ENCODE results near the gene CSH1. TPM values are rescaled to one million over a fixed set of nuclear protein-coding genes. Genes with fewer than 3 reads are reported as not detected.

Gene CSH1
- total RNA-seq, 1 donor from 2014 or later, result not detected

DNA sequence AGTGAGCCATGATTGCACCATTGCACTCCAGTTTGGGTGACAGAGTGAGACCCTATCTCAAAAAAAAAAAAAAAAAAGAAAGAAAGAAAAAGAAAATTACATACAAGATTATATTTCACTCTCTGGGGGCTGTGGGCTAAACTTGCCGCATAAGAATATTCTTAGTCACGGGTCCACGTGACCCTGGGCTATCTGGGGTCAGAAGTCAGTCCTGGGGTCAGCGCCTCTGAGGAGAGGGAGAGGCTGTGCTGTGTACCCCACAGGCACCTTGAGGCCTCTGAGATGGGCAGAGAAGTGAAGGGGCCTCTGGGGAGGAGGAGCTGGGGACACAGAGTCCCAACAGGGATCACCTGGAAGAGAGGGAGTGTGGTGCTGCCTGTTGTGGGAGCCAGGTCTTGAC is 41.5 kb upstream of the CSH1 start:
- no peak overlapping the region for H3K4me3 ChIP-seq
- no peaks in the 10 kb centered on the region for H3K36me3 ChIP-seq
- TF ChIP-seq CTCF (IDR thresholded peaks at IDR 0.05), result no peak
- TF ChIP-seq POLR2A (IDR thresholded peaks at IDR 0.05), result no peak
- TF ChIP-seq POLR2AphosphoS5 (IDR thresholded peaks at IDR 0.05; ENCODE audit: insufficient read depth in 1 of 2, low read depth in 1 of 2), result no peak
- H3K27ac ChIP-seq, result no peak overlapping the region
- H3K4me1 ChIP-seq, result no peaks in the 10 kb centered on the region
- H3K9me3 ChIP-seq, result no peaks in the 10 kb centered on the region
- no peak for DNase-seq (ENCODE audit: extremely low spot score in 2 of 2)
- no peaks in the 10 kb centered on the region for H3K27me3 ChIP-seq
- intact Hi-C loops (cut with DNase I), result loop anchor here (5.0 kb wide), 1 partner anchor 1041 kb away; no protein-coding TSS in a partner anchor

DNA sequence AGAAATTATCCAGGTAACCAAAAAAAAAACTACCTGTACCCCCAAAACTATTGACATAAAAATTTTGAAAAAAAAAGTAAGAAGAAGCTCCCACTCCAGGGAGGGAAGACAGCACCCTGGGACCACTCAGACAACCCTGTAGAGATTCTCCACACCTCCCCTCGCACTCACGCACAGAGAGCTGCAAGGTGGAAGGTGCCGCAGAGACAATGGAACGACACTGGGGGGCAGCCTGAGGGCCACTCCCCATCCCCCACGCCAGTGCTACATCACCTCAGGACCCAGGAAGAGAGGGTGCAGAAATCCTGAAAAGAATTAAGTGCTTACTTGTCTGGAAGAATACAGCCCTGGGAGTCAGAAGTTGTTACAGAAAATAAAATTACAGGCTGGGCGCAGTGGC is 40.9 kb upstream of the CSH1 start:
- no peak overlapping the region for H3K4me3 ChIP-seq
- DNase-seq (ENCODE audit: extremely low spot score in 2 of 2), result no peak
- H3K27me3 ChIP-seq, result no peaks in the 10 kb centered on the region
- no peaks in the 10 kb centered on the region for H3K4me1 ChIP-seq
- intact Hi-C loops (cut with DNase I), result loop anchor here (5.0 kb wide), 1 partner anchor 1040 kb away; no protein-coding TSS in a partner anchor
- no peak overlapping the region for H3K27ac ChIP-seq
- TF ChIP-seq CTCF (IDR thresholded peaks at IDR 0.05) (no peak), POLR2AphosphoS5 (IDR thresholded peaks at IDR 0.05; ENCODE audit: insufficient read depth in 1 of 2, low read depth in 1 of 2) (no peak), POLR2A (IDR thresholded peaks at IDR 0.05) (no peak)
- H3K9me3 ChIP-seq, result no peaks in the 10 kb centered on the region
- no peaks in the 10 kb centered on the region for H3K36me3 ChIP-seq

DNA sequence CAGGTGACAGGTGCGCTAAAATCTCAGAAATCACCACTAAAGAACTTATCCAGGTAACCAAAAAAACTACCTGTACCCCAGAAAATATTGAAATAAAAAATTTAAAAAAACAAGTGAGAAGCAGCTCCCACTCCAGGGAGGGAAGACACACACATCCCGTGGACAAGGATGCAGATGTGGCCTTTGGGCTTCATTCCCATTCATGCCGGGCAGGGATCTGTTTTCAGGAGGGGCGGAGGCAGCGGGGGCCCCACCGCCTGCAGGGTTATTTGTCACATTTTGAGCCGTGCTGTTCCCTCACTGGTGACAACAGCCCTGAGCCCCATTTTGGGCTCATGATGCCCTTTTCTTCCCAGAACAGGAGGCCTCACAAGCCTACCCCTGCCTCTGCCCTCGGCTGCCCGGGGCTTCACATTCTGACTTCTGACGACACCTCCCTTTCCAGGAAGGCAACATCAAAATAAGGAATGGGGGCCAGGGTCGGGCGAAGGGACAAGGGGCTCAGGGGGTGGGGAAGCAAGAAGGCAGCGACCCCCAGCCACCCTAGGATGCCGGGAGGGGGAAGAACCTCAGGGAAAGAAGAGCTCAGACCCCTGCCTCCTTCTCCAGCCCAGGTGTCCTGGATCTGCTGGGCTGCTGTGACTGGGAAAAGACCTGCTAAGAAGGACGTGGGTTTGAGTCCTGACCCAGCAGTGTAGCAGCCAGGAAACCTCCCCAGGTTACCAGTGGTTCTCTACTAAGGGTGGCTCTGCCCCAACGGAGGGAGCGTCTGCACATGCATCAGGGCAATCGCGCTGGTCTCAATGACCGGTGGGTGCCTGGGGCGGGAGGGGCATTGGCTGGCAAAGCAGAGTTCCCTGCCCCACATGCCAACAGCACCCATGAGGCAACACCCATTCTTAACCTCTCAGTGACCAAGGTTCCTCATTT is 38.1 kb upstream of the CSH1 start:
- no peak for DNase-seq (ENCODE audit: extremely low spot score in 2 of 2)
- no peak overlapping the region for H3K27ac ChIP-seq
- H3K9me3 ChIP-seq, result no peaks in the 10 kb centered on the region
- H3K4me1 ChIP-seq, result peaks cover 22% of the 10 kb centered on the region
- no peaks in the 10 kb centered on the region for H3K36me3 ChIP-seq
- no peaks in the 10 kb centered on the region for H3K27me3 ChIP-seq
- no peak overlapping the region for H3K4me3 ChIP-seq
- TF ChIP-seq CTCF (IDR thresholded peaks at IDR 0.05), result no peak
- TF ChIP-seq POLR2AphosphoS5 (IDR thresholded peaks at IDR 0.05; ENCODE audit: insufficient read depth in 1 of 2, low read depth in 1 of 2), result no peak
- no peak for TF ChIP-seq POLR2A (IDR thresholded peaks at IDR 0.05)
- intact Hi-C loops (cut with DNase I), result loop anchor here (5.0 kb wide), 1 partner anchor 1037 kb away; no protein-coding TSS in a partner anchor

DNA sequence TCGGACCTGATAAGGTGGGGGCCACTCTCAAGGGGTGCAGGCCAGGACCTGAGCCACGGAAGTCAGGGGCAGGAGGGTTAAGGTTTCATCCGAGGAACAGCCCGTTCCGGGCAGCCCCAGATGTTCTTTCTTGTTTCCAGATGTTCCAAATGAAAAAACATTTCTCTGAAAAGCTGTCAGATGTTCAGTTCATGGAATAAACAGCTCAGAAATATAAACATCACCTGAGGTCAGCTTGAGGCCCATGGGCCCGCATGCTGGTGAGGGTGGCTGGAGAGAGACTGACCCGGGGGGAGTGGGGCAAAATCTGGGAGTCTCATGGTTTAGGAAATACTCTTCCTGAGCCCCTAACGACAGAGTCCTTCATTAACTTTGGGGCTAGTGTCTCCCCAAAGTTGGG is 37.2 kb upstream of the CSH1 start:
- peaks cover 22% of the 10 kb centered on the region for H3K4me1 ChIP-seq
- no peak overlapping the region for H3K4me3 ChIP-seq
- no peaks in the 10 kb centered on the region for H3K9me3 ChIP-seq
- no peak overlapping the region for H3K27ac ChIP-seq
- no peak for DNase-seq (ENCODE audit: extremely low spot score in 2 of 2)
- intact Hi-C loops (cut with DNase I), result no loop called here
- TF ChIP-seq POLR2A (IDR thresholded peaks at IDR 0.05) (no peak), POLR2AphosphoS5 (IDR thresholded peaks at IDR 0.05; ENCODE audit: insufficient read depth in 1 of 2, low read depth in 1 of 2) (no peak), CTCF (IDR thresholded peaks at IDR 0.05) (no peak)
- no peaks in the 10 kb centered on the region for H3K27me3 ChIP-seq
- no peaks in the 10 kb centered on the region for H3K36me3 ChIP-seq

DNA sequence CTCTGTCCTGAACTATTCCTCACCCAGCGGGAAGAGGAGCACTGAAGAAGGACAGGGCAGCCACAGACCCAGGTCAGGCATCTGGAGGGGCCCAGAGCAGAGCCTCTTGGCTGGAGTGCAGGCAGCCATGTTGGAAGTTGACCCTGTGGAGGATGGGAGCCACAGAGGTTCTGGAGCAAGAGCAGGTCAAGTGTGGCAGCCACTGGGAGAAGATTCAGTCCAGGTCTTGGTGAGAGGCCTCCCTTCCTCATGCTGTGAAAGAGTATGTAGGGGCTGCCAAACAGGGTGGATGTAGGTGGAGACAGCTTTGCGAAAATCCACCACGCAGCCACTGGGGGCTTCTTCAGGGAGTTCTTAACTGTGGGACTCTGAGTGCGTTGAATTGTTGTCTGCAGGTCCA is 36.3 kb upstream of the CSH1 start:
- Histone ChIP-seq H3K27me3 (no peaks in the 10 kb centered on the region), H3K4me1 (peaks cover 22% of the 10 kb centered on the region), H3K27ac (no peak overlapping the region), H3K36me3 (no peaks in the 10 kb centered on the region), H3K4me3 (no peak overlapping the region), H3K9me3 (no peaks in the 10 kb centered on the region)
- intact Hi-C loops (cut with DNase I), result no loop called here
- DNase-seq (ENCODE audit: extremely low spot score in 2 of 2), result no peak
- TF ChIP-seq POLR2AphosphoS5 (IDR thresholded peaks at IDR 0.05; ENCODE audit: insufficient read depth in 1 of 2, low read depth in 1 of 2) (no peak), CTCF (IDR thresholded peaks at IDR 0.05) (no peak), POLR2A (IDR thresholded peaks at IDR 0.05) (no peak)
